Smooth muscle cell (in vitro differentiated cells): ENCODE data around the gene VAPB. TPM values are rescaled to one million over a fixed set of nuclear protein-coding genes. Genes with fewer than 3 reads are reported as not detected.

Source experiments
- DNase-seq: peaks from one replicate; lab custom pipeline; 2025; ENCODE audit not compliant: unreplicated experiment; lab: John Stamatoyannopoulos, UW
- H2AFZ ChIP-seq: fragments of 200-600 bp; sonication (generic); 2 replicates; pipeline ENCODE4 v1.6.0; 2016; ENCODE audit warnings: antibody characterized with exemption, low read depth, mild to moderate bottlenecking
- H3F3A ChIP-seq: fragments of 200-600 bp; sonication (generic); 2 replicates; pipeline ENCODE4 v1.6.0; 2017; ENCODE audit warnings: antibody characterized with exemption, low read depth
- H3K27ac ChIP-seq: fragments of 200-600 bp; sonication (generic); 2 replicates; pipeline ENCODE4 v1.5.1; 2016; ENCODE audit warnings: low read depth, mild to moderate bottlenecking
- H3K27me3 ChIP-seq: fragments of 200-600 bp; sonication (generic); 2 replicates; pipeline ENCODE4 v1.6.1; 2016; ENCODE audit warnings: low read depth, mild to moderate bottlenecking
- H3K36me3 ChIP-seq: fragments of 200-600 bp; sonication (generic); 2 replicates; pipeline ENCODE4 v1.5.1; 2016; ENCODE audit warnings: low read depth
- H3K4me1 ChIP-seq: fragments of 200-600 bp; sonication (generic); 2 replicates; pipeline ENCODE4 v1.5.1; 2016; ENCODE audit warnings: low read depth
- H3K4me2 ChIP-seq: fragments of 200-600 bp; sonication (generic); 2 replicates; pipeline ENCODE4 v1.6.0; 2016; ENCODE audit warnings: mild to moderate bottlenecking
- H3K4me3 ChIP-seq: fragments of 200-600 bp; sonication (generic); 2 replicates; pipeline ENCODE4 v1.5.1; 2016; ENCODE audit warnings: mild to moderate bottlenecking
- H3K79me2 ChIP-seq: fragments of 200-600 bp; sonication (generic); 2 replicates; pipeline ENCODE4 v1.6.0; 2016; ENCODE audit warnings: low read depth, mild to moderate bottlenecking
- H3K9ac ChIP-seq: fragments of 200-600 bp; sonication (generic); 2 replicates; pipeline ENCODE4 v1.6.0; 2016; ENCODE audit warnings: low read depth
- H3K9me3 ChIP-seq: fragments of 200-600 bp; sonication (generic); replicated peaks from 2 replicates; pipeline ENCODE4 v1.5.1; 2016; ENCODE audit warnings: low read depth
- H4K20me1 ChIP-seq: fragments of 200-600 bp; sonication (generic); 2 replicates; pipeline ENCODE4 v1.6.0; 2016; ENCODE audit warnings: low read depth
- WGBS: methylation state at CpG from one replicate; pipeline ENCODE4 v1.1.7; 2016; ENCODE audit warnings: low lambda C conversion rate; 5-methylcytosine and 5-hydroxymethylcytosine counted together
- polyA plus RNA-seq: library from polyadenylated mRNA; unstranded; fragments of >200 nt; fragmentation: Nextera tagmentation; extraction: Ambion mirVana; gene quantifications from 2 replicates; pipeline ENCODE4 v1.2.1, GENCODE V29; 2016
- total RNA-seq: library from RNA; depleted of rRNA; stranded (reverse); fragments of >200 nt; gene quantifications from 2 replicates; pipeline ENCODE4 v1.2.3, GENCODE V29; 2014
- TF ChIP-seq, protein P1 (sequence below): fragments of 200-600 bp; sonication (generic); IDR thresholded peaks from 2 replicates; pipeline ENCODE4 v1.5.1; 2017; ENCODE audit warnings: borderline replicate concordance, mild to moderate bottlenecking, antibody characterized with exemption; ENCODE audit not compliant: insufficient read depth, poor library complexity, severe bottlenecking

The VAPB gene
- total and polyA plus RNA-seq, 2 experiments from 2014 or later, result 14.9 to 28.2 TPM

DNA sequence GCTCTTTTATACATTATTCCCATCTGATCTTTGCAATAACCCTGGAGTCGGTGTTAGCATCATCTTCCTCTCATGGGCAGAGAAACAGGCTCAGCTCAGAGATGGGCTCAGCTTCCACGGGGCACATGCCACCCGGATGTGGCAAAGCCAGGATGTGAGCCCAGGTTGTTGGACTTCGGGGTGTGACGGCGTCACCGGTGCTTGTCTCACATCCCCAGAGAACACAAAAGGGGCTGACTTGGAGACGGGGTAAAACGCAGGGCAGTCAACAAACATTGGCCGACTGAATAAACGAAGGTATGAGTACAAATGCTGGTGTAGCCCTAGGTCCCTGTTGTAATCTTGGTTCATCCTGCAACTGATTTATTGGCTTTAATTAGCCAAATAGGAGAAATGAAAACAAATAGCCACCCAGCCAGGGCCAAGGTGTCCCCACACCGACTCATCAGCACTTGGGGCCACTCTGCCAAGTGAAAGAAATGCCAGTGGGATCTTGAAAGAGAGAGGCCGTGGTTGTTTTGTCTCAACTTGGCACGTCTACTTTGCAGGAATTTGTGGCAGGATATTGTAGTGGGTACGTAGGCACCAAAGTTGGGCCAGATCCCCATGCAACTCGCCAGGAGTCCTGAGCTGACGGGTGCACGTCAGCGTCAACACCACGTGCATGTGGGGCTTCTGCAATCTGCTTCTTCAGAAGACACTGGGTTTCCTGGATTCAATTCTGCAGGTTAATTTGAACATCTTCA, 83.4 kb downstream of the VAPB start:
- 95% methylated on average over 20 of the region's 20 CpGs for WGBS
- Histone ChIP-seq H3K36me3 (no peaks in the 10 kb centered on the region), H3K9ac (no peak overlapping the region), H3K79me2 (no peaks in the 10 kb centered on the region), H3K27ac (no peak overlapping the region), H3K4me1 (no peaks in the 10 kb centered on the region), H3K27me3 (no peaks in the 10 kb centered on the region), H2AFZ (no peak overlapping the region), H3K9me3 (no peaks in the 10 kb centered on the region), H4K20me1 (no peaks in the 10 kb centered on the region), H3K4me2 (no peak overlapping the region), H3F3A (no peaks in the 10 kb centered on the region), H3K4me3 (no peak overlapping the region)
- no peak for DNase-seq
- TF ChIP-seq, protein P1, sequence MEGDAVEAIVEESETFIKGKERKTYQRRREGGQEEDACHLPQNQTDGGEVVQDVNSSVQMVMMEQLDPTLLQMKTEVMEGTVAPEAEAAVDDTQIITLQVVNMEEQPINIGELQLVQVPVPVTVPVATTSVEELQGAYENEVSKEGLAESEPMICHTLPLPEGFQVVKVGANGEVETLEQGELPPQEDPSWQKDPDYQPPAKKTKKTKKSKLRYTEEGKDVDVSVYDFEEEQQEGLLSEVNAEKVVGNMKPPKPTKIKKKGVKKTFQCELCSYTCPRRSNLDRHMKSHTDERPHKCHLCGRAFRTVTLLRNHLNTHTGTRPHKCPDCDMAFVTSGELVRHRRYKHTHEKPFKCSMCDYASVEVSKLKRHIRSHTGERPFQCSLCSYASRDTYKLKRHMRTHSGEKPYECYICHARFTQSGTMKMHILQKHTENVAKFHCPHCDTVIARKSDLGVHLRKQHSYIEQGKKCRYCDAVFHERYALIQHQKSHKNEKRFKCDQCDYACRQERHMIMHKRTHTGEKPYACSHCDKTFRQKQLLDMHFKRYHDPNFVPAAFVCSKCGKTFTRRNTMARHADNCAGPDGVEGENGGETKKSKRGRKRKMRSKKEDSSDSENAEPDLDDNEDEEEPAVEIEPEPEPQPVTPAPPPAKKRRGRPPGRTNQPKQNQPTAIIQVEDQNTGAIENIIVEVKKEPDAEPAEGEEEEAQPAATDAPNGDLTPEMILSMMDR, result no peak

DNA sequence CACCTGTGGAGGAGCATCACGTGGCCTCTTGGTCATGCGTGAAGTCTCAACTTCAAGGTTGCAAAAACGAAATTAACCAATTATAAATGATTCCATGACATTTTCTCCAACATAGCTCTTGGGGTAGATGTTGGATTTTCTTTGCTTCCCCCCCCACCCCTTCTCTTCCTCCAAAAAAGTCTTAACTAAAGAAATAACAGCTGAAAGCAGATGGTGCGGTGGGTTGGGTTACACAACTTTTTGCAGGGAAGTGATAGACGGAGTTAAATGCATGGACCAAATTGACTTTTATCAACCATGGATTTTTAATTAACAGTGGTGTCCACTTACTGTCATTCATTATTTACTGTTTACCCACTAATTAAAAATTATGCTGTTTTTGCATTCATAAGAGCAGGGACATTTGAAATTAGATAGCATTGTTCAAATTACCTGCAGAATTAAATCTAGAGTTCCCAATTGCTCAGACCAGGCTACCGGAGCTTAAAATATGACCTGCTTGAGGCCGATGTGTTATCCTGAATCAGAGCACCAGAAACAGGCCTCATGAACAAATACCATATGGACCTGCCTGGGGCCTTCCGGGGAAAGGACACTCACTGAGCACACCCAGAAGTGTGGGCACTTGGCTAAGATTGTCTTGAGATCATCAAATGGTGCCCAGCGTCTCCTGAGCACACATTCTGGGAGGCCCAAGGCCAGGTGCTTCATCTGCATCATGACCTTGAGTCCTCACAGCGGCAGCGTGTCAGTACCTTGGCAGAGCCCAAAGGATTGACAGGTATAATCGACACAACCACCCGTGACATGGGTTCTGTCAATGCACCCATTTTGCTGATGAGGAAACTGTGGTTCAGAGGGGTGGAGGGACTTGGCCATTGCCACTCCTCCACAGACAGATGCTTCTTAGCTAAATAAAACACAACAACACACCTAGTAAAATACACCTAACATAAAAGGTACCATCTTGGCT, 84.7 kb downstream of the VAPB start:
- Histone ChIP-seq H3K4me3 (no peak overlapping the region), H3K79me2 (no peaks in the 10 kb centered on the region), H3F3A (no peaks in the 10 kb centered on the region), H3K9me3 (peaks cover 3% of the 10 kb centered on the region), H4K20me1 (no peaks in the 10 kb centered on the region), H3K36me3 (no peaks in the 10 kb centered on the region), H3K4me1 (no peaks in the 10 kb centered on the region), H3K27ac (no peak overlapping the region), H3K27me3 (no peaks in the 10 kb centered on the region), H3K4me2 (no peak overlapping the region), H2AFZ (no peak overlapping the region), H3K9ac (no peak overlapping the region)
- TF ChIP-seq, protein P1, result no peak
- WGBS, result 92% methylated on average over 13 of the region's 13 CpGs
- no peak for DNase-seq

- Histone ChIP-seq H3K27ac (no peak overlapping the region), H3F3A (no peaks in the 10 kb centered on the region), H3K9ac (no peak overlapping the region), H3K4me1 (no peaks in the 10 kb centered on the region), H3K4me3 (no peak overlapping the region), H3K27me3 (no peaks in the 10 kb centered on the region), H3K9me3 (peaks cover 3% of the 10 kb centered on the region), H2AFZ (no peak overlapping the region), H3K4me2 (no peak overlapping the region), H4K20me1 (no peaks in the 10 kb centered on the region), H3K36me3 (no peaks in the 10 kb centered on the region), H3K79me2 (no peaks in the 10 kb centered on the region)
- 92% methylated on average over 10 of the region's 10 CpGs for WGBS
- DNase-seq, result no peak
- TF ChIP-seq, protein P1, result no peak
Observed at GRCh38 chr20:58475466-58475865, 86.4 kb downstream of the VAPB start.
